GM12873 (cell line): ENCODE measurements around the gene MATN1.

Experiments
- CTCF ChIP-seq: IDR thresholded peaks from 2 replicates; pipeline ENCODE4 v1.5.1; 2012; ENCODE audit warnings: low read depth, mild to moderate bottlenecking, moderate library complexity, low read length, control low read depth; ENCODE audit not compliant: insufficient read depth; ENCODE audit errors: missing control alignments

Gene MATN1

DNA sequence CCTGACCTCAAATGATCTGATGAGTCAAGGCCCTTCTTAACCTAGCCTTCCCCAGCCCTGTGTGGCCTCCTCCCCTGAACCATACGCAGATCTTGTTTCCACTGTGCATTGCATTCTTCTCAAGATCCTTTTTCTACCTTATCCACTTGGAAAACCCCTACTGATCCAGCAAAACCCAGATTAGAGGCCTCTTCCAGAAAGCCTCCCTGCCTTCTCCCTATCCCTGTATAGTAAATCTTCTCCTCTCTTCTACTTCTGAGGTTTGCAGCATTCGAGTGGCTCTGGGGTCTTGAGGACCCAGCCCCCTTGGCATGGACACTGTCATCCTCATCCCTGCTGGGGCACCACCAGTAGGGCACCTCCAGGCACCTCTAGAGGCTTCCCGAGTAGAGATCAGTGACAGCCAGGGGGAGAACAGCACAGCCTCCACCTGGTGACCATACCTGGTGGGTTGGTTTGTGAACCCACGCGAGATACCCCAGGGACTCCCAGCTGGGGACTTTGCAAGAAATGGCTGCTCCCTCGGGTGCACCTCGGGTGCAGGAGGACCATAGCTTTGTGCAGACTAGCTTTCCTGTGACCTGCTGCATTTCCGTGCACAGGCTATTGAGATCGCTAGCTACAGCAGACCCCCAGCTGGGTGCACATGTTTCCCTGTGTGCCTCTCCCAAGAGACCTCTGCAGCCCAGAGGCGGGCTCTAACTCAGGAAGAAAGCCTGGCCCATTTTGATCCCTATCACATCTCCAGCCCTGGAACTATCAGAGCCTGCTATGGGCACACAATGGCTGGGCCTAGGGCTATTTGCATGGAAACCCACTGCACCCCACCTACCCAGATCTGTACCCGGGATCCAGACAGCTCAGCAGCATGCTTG, 34.2 kb downstream of the MATN1 start:
- no peak for TF ChIP-seq CTCF

GRCh38 chr1:30687886-30688285, 35.5 kb downstream of the MATN1 start:
- TF ChIP-seq CTCF, result no peak

GRCh38 chr1:30686236-30686935, 37.0 kb downstream of the MATN1 start:
- TF ChIP-seq CTCF, result no peak

DNA sequence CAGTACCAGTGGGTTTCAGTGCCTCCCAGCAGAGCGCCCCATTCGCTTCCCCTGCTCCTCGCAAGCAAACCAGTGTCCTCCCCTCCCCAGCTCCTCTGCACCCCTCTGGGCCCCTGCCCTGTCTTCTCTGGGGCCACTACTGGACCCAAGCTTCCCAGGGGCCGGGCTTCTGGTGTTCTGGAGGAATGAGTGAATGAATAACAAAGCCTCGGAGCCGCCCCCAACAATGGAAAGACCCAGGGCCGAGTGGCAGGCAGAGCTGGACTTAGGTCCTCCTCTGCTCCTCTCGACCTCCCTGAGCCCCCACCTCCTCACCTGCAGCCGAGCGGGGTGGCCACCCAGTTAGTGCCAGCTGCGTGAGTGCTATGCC, 37.6 kb downstream of the MATN1 start:
- no peak for TF ChIP-seq CTCF

DNA sequence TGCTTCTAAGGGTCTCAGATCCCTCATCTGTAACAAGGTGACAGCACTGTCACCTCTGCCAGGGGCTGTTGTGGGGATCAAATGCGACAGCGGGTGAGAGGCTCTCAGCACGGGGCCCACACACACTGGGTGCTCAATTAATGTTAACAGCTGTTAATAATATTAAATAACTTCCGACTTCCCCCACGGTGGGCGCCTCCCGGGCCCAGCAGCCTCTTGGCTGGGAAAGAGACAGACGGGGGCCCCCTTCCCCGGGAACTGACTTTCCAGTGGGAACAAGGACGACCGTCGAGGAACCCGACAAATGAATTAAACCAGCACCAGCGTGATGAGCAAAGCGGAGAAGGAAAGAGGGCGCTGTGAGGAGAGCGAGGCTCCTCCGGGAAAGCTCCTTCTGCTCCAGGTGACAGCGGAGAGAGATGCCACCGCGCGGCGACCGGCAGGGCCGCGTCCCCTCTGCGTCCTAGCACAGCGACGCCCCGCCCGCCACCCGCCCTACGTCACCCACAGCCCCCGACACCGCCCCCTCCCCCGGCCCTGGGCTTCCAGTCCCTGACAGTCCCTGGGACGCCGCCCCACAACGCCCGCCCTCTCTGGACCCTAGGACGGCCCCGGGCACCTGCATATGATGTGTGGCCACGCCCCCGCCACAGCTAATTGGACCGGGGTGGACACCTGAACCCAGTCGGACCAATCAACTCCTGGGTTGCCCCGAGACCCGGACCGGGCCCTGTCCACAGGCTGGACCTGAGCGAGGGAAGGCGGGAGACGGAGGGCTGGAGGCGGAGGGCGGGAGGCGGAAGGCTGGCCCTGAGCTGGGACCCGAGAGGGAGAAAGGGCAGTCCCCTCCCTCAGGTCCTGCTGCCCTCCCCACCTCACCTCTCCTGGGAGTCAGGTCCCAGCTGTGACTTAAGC, 38.2 kb downstream of the MATN1 start:
- TF ChIP-seq CTCF, result no peak

GRCh38 chr1:30684259-30684658, 39.1 kb downstream of the MATN1 start:
- TF ChIP-seq CTCF, result no peak

- TF ChIP-seq CTCF, result no peak
Measured at GRCh38 chr1:30683699-30684098, 39.7 kb downstream of the MATN1 start.
